Pancreas (tissue), 10 donors: ENCODE results near the gene F3. TPM values are rescaled to one million over a fixed set of nuclear protein-coding genes. Genes with fewer than 3 reads are reported as not detected.

Experiments
- ATAC-seq, 4 donors: fragments of 200-7000 bp; cut with Tn5 transposase; one replicate each; pipeline versions ENCODE4 v1.8.0 to v1.9.1; 2020; ENCODE audit warnings: mild to moderate bottlenecking in 4 of 4, moderate library complexity in 4 of 4
- DNase-seq, 6 donors: peaks; one replicate each; pipeline ENCODE4 v3.0.0-alpha.2; 2020
- FAIRE-seq: peaks from 2 replicates; lab custom pipeline; 2012; peaks lifted over from hg19 to GRCh38; lab: Jason Lieb, UNC
- H3K27ac ChIP-seq, 4 donors: fragments of 200-600 bp; sonication (generic); 1 replicate in 3 of 4; 2 replicates in 1 of 4; pipeline versions ENCODE4 v1.5.0 to v1.8.0; 2020
- H3K27me3 ChIP-seq, 4 donors: fragments of 200-600 bp; one replicate each; pipeline ENCODE4 v1.8.0; 2021
- H3K36me3 ChIP-seq, 3 donors: fragments of 200-600 bp; sonication (generic) in 1 of 3; one replicate each; pipeline versions ENCODE4 v1.5.0 to v1.8.0; 2020 to 2021
- H3K4me1 ChIP-seq, 3 donors: fragments of 200-600 bp; one replicate each; pipeline ENCODE4 v1.8.0; 2021
- H3K4me3 ChIP-seq, 4 donors: fragments of 200-600 bp; sonication (generic) in 2 of 4; one replicate each; pipeline versions ENCODE4 v1.5.0 to v1.8.0; 2020 to 2021
- H3K9me3 ChIP-seq, 4 donors: fragments of 200-600 bp; one replicate each; pipeline ENCODE4 v1.8.0; 2021
- CTCF ChIP-seq, 4 donors: fragments of 200-600 bp; sonication (generic) in 3 of 4; IDR thresholded peaks; one replicate each; pipeline versions ENCODE4 v1.5.0 to v1.8.0; 2021; ENCODE audit warnings: antibody characterized with exemption in 4 of 4
- WGBS, 2 donors: extraction: QIAGEN DNeasy Blood & Tissue Kit; methylation state at CpG; one replicate each; pipeline ENCODE4 v1.1.7; 2013; 5-methylcytosine and 5-hydroxymethylcytosine counted together
- intact Hi-C, 3 donors: fragments of 100-400 bp; cut with DNase I; formaldehyde crosslinking; loops; one replicate each; pipeline versions ENCODE4 v1.11.1 to v1.14.2; 2022
- polyA plus RNA-seq, 2 donors: library from polyadenylated mRNA; stranded (reverse); fragments of 200-250 nt; gene quantifications; one replicate each; pipeline ENCODE4 v1.2.3, GENCODE V29; 2013
- total RNA-seq, 6 donors: library from RNA; stranded (reverse); fragmentation: NEBNext Ultra II Directional in 4 of 6; extraction: Animal tissue kit (Norgen Biotek cat#: 25700) in 4 of 6; gene quantifications; one replicate each; pipeline versions ENCODE4 v1.2.1 to v1.2.4, GENCODE V29; 2021 to 2023
- donor health status: healthy with polysubstance abuse.
- donor health status: DM: no; HTN: no; CAD: no; lungs with moderate emphysema.
- donor health status: DM: no; HTN: no; CAD: no.
- donor health status: control.
- donor health status: control.
- donor health status: Bipolar disorder and iron deficiency.
- donor health status: DM: yes; HTN: yes; CAD: no.
- donor health status: DM: no; HTN: no; CAD: no.
- donor health status: DM: no; HTN: no; CAD: no.
- donor health status: DM: yes; HTN: yes; CAD: no.

The F3 gene
- total and polyA plus RNA-seq, 8 donors = 14.8 to 117 (median 51.0) TPM

GRCh38 chr1:94501935-94502334, 39.6 kb downstream of the F3 start:
- no peak overlapping the region for H3K27ac ChIP-seq
- H3K4me1 ChIP-seq = no peaks in the 10 kb centered on the region
- no peaks in the 10 kb centered on the region for H3K27me3 ChIP-seq
- H3K4me3 ChIP-seq = no peak overlapping the region
- 94 to 97% methylated on average over 4 of the region's 4 CpGs for WGBS, 2 donors
- H3K9me3 ChIP-seq = no peaks in the 10 kb centered on the region
- FAIRE-seq = no peak
- H3K36me3 ChIP-seq = peaks cover 0 to 20% (median 4%) of the 10 kb centered on the region in 3 donors
- no peak for TF ChIP-seq CTCF (IDR thresholded peaks at IDR 0.05)
- no peak for ATAC-seq
- intact Hi-C loops = no loop called here
- DNase-seq = no peak

- H3K36me3 ChIP-seq = peaks cover 0 to 20% (median 4%) of the 10 kb centered on the region in 3 donors
- no peaks in the 10 kb centered on the region for H3K4me1 ChIP-seq
- no peaks in the 10 kb centered on the region for H3K9me3 ChIP-seq
- no peak for FAIRE-seq
- no peak overlapping the region for H3K27ac ChIP-seq
- intact Hi-C loops = no loop called here
- WGBS, 2 donors = 90 to 94% methylated on average over 2 of the region's 2 CpGs
- H3K27me3 ChIP-seq = no peaks in the 10 kb centered on the region
- no peak overlapping the region for H3K4me3 ChIP-seq
- no peak for DNase-seq
- TF ChIP-seq CTCF (IDR thresholded peaks at IDR 0.05) = no peak
- no peak for ATAC-seq
Measured at GRCh38 chr1:94501426-94501825, 40.1 kb downstream of the F3 start.

- Histone ChIP-seq H3K4me3 (no peak overlapping the region), H3K27me3 (no peaks in the 10 kb centered on the region), H3K9me3 (no peaks in the 10 kb centered on the region), H3K4me1 (no peaks in the 10 kb centered on the region), H3K27ac (no peak overlapping the region), H3K36me3 (peaks cover 3 to 10% (median 5%) of the 10 kb centered on the region in 3 donors)
- DNase-seq (no peak), FAIRE-seq (no peak), ATAC-seq (no peak)
- no peak for TF ChIP-seq CTCF (IDR thresholded peaks at IDR 0.05)
- WGBS, 2 donors = 85 to 96% methylated on average over 2 of the region's 2 CpGs
- intact Hi-C loops = no loop called here
Measured at GRCh38 chr1:94496076-94496755, 45.3 kb downstream of the F3 start.

- TF ChIP-seq CTCF (IDR thresholded peaks at IDR 0.05) = no peak
- H3K27me3 ChIP-seq = no peaks in the 10 kb centered on the region
- H3K36me3 ChIP-seq = peaks cover 3 to 13% (median 11%) of the 10 kb centered on the region in 3 donors
- 63 to 68% methylated on average over 2 of the region's 2 CpGs for WGBS, 2 donors
- FAIRE-seq (no peak), DNase-seq (no peak), ATAC-seq (no peak)
- no peak overlapping the region for H3K4me3 ChIP-seq
- H3K27ac ChIP-seq = no peak overlapping the region
- H3K9me3 ChIP-seq = no peaks in the 10 kb centered on the region
- intact Hi-C loops = no loop called here
- H3K4me1 ChIP-seq = no peaks in the 10 kb centered on the region
Measured at GRCh38 chr1:94490556-94490955, 51.0 kb downstream of the F3 start.

GRCh38 chr1:94486990-94487389, 54.6 kb downstream of the F3 start:
- intact Hi-C loops = loop anchor here in 1 of 3 donors (10.0 kb wide), 1 partner anchor 318 kb away; no protein-coding TSS in a partner anchor
- ATAC-seq (no peak), DNase-seq (no peak), FAIRE-seq (no peak)
- Histone ChIP-seq H3K4me3 (no peak overlapping the region), H3K27me3 (no peaks in the 10 kb centered on the region), H3K27ac (no peak overlapping the region), H3K36me3 (peaks cover 0 to 20% (median 13%) of the 10 kb centered on the region in 3 donors), H3K4me1 (no peaks in the 10 kb centered on the region), H3K9me3 (no peaks in the 10 kb centered on the region)
- no peak for TF ChIP-seq CTCF (IDR thresholded peaks at IDR 0.05)
- WGBS, 2 donors = 77 to 81% methylated on average over 5 of the region's 5 CpGs
